GM19099 (cell line): ENCODE results near the gene ENPP6.

Experiments
- POLR2A ChIP-seq: IDR thresholded peaks from 3 replicates; pipeline ENCODE4 v1.6.1; 2011; ENCODE audit warnings: low read depth; ENCODE audit not compliant: insufficient read length; ENCODE audit errors: extremely low read depth

Gene ENPP6

GRCh38 chr4:184096561-184097240 lies 121.0 kb downstream of the ENPP6 start:
- TF ChIP-seq POLR2A = no peak

GRCh38 chr4:184094532-184095159 lies 123.0 kb downstream of the ENPP6 start:
- no peak for TF ChIP-seq POLR2A

GRCh38 chr4:184091986-184092385 lies 125.7 kb downstream of the ENPP6 start:
- TF ChIP-seq POLR2A = no peak

- no peak for TF ChIP-seq POLR2A
Measured at GRCh38 chr4:184090571-184090970, 127.1 kb downstream of the ENPP6 start.

- TF ChIP-seq POLR2A = no peak
Measured at GRCh38 chr4:184080674-184081073, 137.0 kb downstream of the ENPP6 start.

- TF ChIP-seq POLR2A = no peak
Measured at GRCh38 chr4:184074677-184075388, 142.8 kb downstream of the ENPP6 start.

GRCh38 chr4:184067931-184068554 lies 149.6 kb downstream of the ENPP6 start:
- TF ChIP-seq POLR2A = no peak

- TF ChIP-seq POLR2A = no peak
Measured at GRCh38 chr4:184066584-184067300, 150.9 kb downstream of the ENPP6 start.

GRCh38 chr4:184064877-184065276 lies 152.8 kb downstream of the ENPP6 start:
- TF ChIP-seq POLR2A = no peak

GRCh38 chr4:184062769-184063168 lies 154.9 kb downstream of the ENPP6 start:
- no peak for TF ChIP-seq POLR2A

- no peak for TF ChIP-seq POLR2A
Measured at GRCh38 chr4:184061582-184061981, 156.1 kb downstream of the ENPP6 start.

GRCh38 chr4:184059099-184059498 lies 158.6 kb downstream of the ENPP6 start:
- TF ChIP-seq POLR2A = no peak

- TF ChIP-seq POLR2A = no peak
Measured at GRCh38 chr4:184058026-184058425, 159.6 kb downstream of the ENPP6 start.

GRCh38 chr4:184056877-184057276 lies 160.8 kb downstream of the ENPP6 start:
- TF ChIP-seq POLR2A = no peak

GRCh38 chr4:184053434-184053833 lies 164.2 kb downstream of the ENPP6 start:
- no peak for TF ChIP-seq POLR2A
